CD4-positive, alpha-beta T cell treated with Interleukin-6 for 4 hours (primary cell): ENCODE measurements around the gene LDLR.
"Not testable (repeated sequence)": the region's sequence is repeated elsewhere in the genome, so short reads cannot be mapped to it uniquely, and the experiment has no call there.

Source experiments
- DNase-seq: peaks from one replicate; pipeline ENCODE4 v3.0.0-alpha.2; 2020; ENCODE audit warnings: mixed read lengths

Gene LDLR

GRCh38 chr19:11108746-11109145 lies 19.5 kb downstream of the LDLR start:
- no peak for DNase-seq

GRCh38 chr19:11111117-11111770 lies 22.0 kb downstream of the LDLR start:
- no peak for DNase-seq

- no peak for DNase-seq
These were observed 22.5 kb downstream of the LDLR start for GRCh38 chr19:11111771-11112144.

GRCh38 chr19:11113140-11113708 lies 24.0 kb downstream of the LDLR start:
- no peak for DNase-seq

GRCh38 chr19:11115042-11115441 lies 25.8 kb downstream of the LDLR start:
- DNase-seq, result no peak

- DNase-seq, result no peak
These were observed 26.7 kb downstream of the LDLR start for GRCh38 chr19:11115895-11116446.

GRCh38 chr19:11116507-11116906 lies 27.2 kb downstream of the LDLR start:
- no peak for DNase-seq

GRCh38 chr19:11121963-11122362 lies 32.7 kb downstream of the LDLR start:
- not testable (repeated sequence) for DNase-seq

GRCh38 chr19:11123114-11123513 lies 33.9 kb downstream of the LDLR start:
- no peak for DNase-seq

GRCh38 chr19:11124157-11124556 lies 34.9 kb downstream of the LDLR start:
- not testable (repeated sequence) for DNase-seq

GRCh38 chr19:11125994-11126685 lies 36.9 kb downstream of the LDLR start:
- DNase-seq, result peak; percentile 84

- DNase-seq, result no peak
These were observed 38.6 kb downstream of the LDLR start for GRCh38 chr19:11127905-11128304.

- DNase-seq, result peak; percentile 81
These were observed 41.7 kb downstream of the LDLR start for GRCh38 chr19:11130824-11131455.

- DNase-seq, result no peak
These were observed 42.2 kb downstream of the LDLR start for GRCh38 chr19:11131471-11131870.

- DNase-seq, result no peak
These were observed 47.3 kb downstream of the LDLR start for GRCh38 chr19:11136400-11137101.

- peak; percentile 72 for DNase-seq
These were observed 48.5 kb downstream of the LDLR start for GRCh38 chr19:11137542-11138384.

- no peak for DNase-seq
These were observed 49.5 kb downstream of the LDLR start for GRCh38 chr19:11138601-11139300.

- DNase-seq, result not testable (repeated sequence)
These were observed 50.8 kb downstream of the LDLR start for GRCh38 chr19:11140023-11140538.

GRCh38 chr19:11140896-11141295 lies 51.6 kb downstream of the LDLR start:
- no peak for DNase-seq

GRCh38 chr19:11141937-11142527 lies 52.8 kb downstream of the LDLR start:
- no peak for DNase-seq
